ENCODE measurements around the gene PDZRN4.
A peak's percentile ranks its signal among the peaks of the same experiment; 100 is the strongest.

The PDZRN4 gene

DNA sequence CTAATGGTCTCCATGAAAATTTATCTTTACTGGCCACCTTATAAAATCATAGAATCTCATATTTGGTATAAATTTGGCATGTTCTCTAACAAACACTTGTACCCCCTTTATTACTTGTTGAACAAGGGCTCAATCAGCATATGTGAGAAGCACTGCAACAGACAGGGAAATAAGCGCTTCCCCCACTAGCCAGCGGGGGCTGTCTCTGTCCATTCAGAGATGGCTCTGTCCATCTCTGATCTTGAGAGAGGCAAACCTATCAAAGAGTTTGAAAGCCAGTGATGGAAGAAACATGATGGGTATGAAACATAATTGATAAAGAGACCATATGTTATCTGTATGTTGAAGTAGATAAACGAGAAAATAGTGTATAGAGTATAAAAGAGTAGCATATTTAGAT, 326.8 kb downstream of the PDZRN4 start:
- no peak overlapping the region for H3K4me3 ChIP-seq (ENCODE audit: low read length, poor library complexity, severe bottlenecking)
- H3F3A ChIP-seq (ENCODE audit: low read depth), result no peaks in the 10 kb centered on the region
- H3K27me3 ChIP-seq (ENCODE audit: insufficient read depth, low read length, poor library complexity, severe bottlenecking), result no peaks in the 10 kb centered on the region
- no peak overlapping the region for H3K9ac ChIP-seq (ENCODE audit: low read depth, low read length, poor library complexity, severe bottlenecking)
- H3K9me3 ChIP-seq (ENCODE audit: insufficient read depth, low read depth, low read length), result no peaks in the 10 kb centered on the region
- no peaks in the 10 kb centered on the region for H3K79me2 ChIP-seq (ENCODE audit: insufficient read depth, low read length)
- no peak overlapping the region for H2AFZ ChIP-seq (ENCODE audit: low read length)
- no peaks in the 10 kb centered on the region for H3K36me3 ChIP-seq (ENCODE audit: insufficient read depth, low read length)
- TF ChIP-seq CTCF (conservative IDR thresholded peaks at IDR 0.05; ENCODE audit: low read length) (peak; percentile 73), EZH2phosphoT487 (IDR thresholded peaks at IDR 0.05; ENCODE audit: borderline replicate concordance) (no peak)
- H4K20me1 ChIP-seq (ENCODE audit: insufficient read depth, low read length, poor library complexity, severe bottlenecking), result no peaks in the 10 kb centered on the region
- H3K9me2 ChIP-seq (replicated peaks; ENCODE audit: low read depth, low read length), result no peaks in the 10 kb centered on the region
- no peak overlapping the region for H3K4me2 ChIP-seq (ENCODE audit: low read depth, low read length, poor library complexity, severe bottlenecking)
- no peaks in the 10 kb centered on the region for H3K4me1 ChIP-seq (ENCODE audit: insufficient read depth, low read length, poor library complexity, severe bottlenecking)

DNA sequence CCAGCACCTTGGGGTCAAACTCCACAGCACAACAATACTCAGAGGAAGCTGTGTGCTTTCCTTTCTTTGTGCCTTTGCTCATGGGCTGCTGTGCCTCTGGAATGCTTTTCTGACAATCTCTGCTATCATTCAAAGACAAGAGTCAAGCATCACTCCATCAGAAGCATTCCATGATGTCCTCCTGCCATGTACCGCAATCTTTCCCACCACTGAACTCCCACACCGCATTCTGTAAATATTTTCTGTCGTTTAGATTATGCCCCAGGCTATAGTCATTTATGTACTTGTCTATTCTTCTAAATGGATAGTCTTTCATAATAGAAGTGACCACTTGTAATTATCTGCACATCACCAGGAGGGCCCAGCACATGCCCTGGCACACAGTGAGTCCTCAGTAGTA, 327.8 kb downstream of the PDZRN4 start:
- Histone ChIP-seq H3K9me3 (ENCODE audit: insufficient read depth, low read depth, low read length) (no peaks in the 10 kb centered on the region), H3K36me3 (ENCODE audit: insufficient read depth, low read length) (no peaks in the 10 kb centered on the region), H3K4me2 (ENCODE audit: low read depth, low read length, poor library complexity, severe bottlenecking) (no peak overlapping the region), H3K4me1 (ENCODE audit: insufficient read depth, low read length, poor library complexity, severe bottlenecking) (no peaks in the 10 kb centered on the region), H3K9ac (ENCODE audit: low read depth, low read length, poor library complexity, severe bottlenecking) (no peak overlapping the region), H3K27me3 (ENCODE audit: insufficient read depth, low read length, poor library complexity, severe bottlenecking) (no peaks in the 10 kb centered on the region), H3K9me2 (replicated peaks; ENCODE audit: low read depth, low read length) (no peaks in the 10 kb centered on the region), H4K20me1 (ENCODE audit: insufficient read depth, low read length, poor library complexity, severe bottlenecking) (no peaks in the 10 kb centered on the region), H3K4me3 (ENCODE audit: low read length, poor library complexity, severe bottlenecking) (no peak overlapping the region), H3F3A (ENCODE audit: low read depth) (no peaks in the 10 kb centered on the region), H2AFZ (ENCODE audit: low read length) (no peak overlapping the region), H3K79me2 (ENCODE audit: insufficient read depth, low read length) (no peaks in the 10 kb centered on the region)
- TF ChIP-seq EZH2phosphoT487 (IDR thresholded peaks at IDR 0.05; ENCODE audit: borderline replicate concordance) (no peak), CTCF (conservative IDR thresholded peaks at IDR 0.05; ENCODE audit: low read length) (no peak)

- Histone ChIP-seq H3K9ac (ENCODE audit: low read depth, low read length, poor library complexity, severe bottlenecking) (no peak overlapping the region), H3K27me3 (ENCODE audit: insufficient read depth, low read length, poor library complexity, severe bottlenecking) (no peaks in the 10 kb centered on the region), H3K4me1 (ENCODE audit: insufficient read depth, low read length, poor library complexity, severe bottlenecking) (peaks cover 12% of the 10 kb centered on the region), H2AFZ (ENCODE audit: low read length) (peak overlapping the region; percentile 88; the same call in 1 of the 2 replicates), H4K20me1 (ENCODE audit: insufficient read depth, low read length, poor library complexity, severe bottlenecking) (no peaks in the 10 kb centered on the region), H3K79me2 (ENCODE audit: insufficient read depth, low read length) (no peaks in the 10 kb centered on the region), H3F3A (ENCODE audit: low read depth) (no peaks in the 10 kb centered on the region), H3K36me3 (ENCODE audit: insufficient read depth, low read length) (no peaks in the 10 kb centered on the region), H3K9me2 (replicated peaks; ENCODE audit: low read depth, low read length) (no peaks in the 10 kb centered on the region), H3K4me2 (ENCODE audit: low read depth, low read length, poor library complexity, severe bottlenecking) (no peak overlapping the region), H3K9me3 (ENCODE audit: insufficient read depth, low read depth, low read length) (no peaks in the 10 kb centered on the region), H3K4me3 (ENCODE audit: low read length, poor library complexity, severe bottlenecking) (no peak overlapping the region)
- TF ChIP-seq EZH2phosphoT487 (IDR thresholded peaks at IDR 0.05; ENCODE audit: borderline replicate concordance) (no peak), CTCF (conservative IDR thresholded peaks at IDR 0.05; ENCODE audit: low read length) (no peak)
Measured at GRCh38 chr12:41520869-41521268, 332.7 kb downstream of the PDZRN4 start.
